Choroid plexus epithelial cell (primary cell): ENCODE measurements around the gene FREM2.

Experiments used
- DNase-seq: peaks from one replicate; pipeline ENCODE4 v3.0.0-alpha.2; 2010; ENCODE audit warnings: low read depth
- H3K4me3 ChIP-seq: 2 replicates; pipeline ENCODE4 v1.5.1; 2011; ENCODE audit warnings: low read depth, mild to moderate bottlenecking, control low read depth, low read length, moderate library complexity
- CTCF ChIP-seq: conservative IDR thresholded peaks from 2 replicates; pipeline ENCODE4 v1.5.1; 2011; ENCODE audit warnings: low read depth, mild to moderate bottlenecking, control low read depth, inconsistent platforms, low read length, moderate library complexity

Gene FREM2

GRCh38 chr13:38718374-38718773 lies 31.5 kb downstream of the FREM2 start:
- H3K4me3 ChIP-seq = no peak overlapping the region
- no peak for DNase-seq
- TF ChIP-seq CTCF = no peak

- no peak for TF ChIP-seq CTCF
- no peak for DNase-seq
- H3K4me3 ChIP-seq = no peak overlapping the region
These were observed 43.5 kb downstream of the FREM2 start for GRCh38 chr13:38730332-38730731.

GRCh38 chr13:38733146-38733545 lies 46.3 kb downstream of the FREM2 start:
- TF ChIP-seq CTCF = no peak
- no peak overlapping the region for H3K4me3 ChIP-seq
- DNase-seq = no peak

GRCh38 chr13:38735665-38736440 lies 49.0 kb downstream of the FREM2 start:
- DNase-seq = no peak
- no peak for TF ChIP-seq CTCF
- H3K4me3 ChIP-seq = no peak overlapping the region

- no peak for DNase-seq
- no peak overlapping the region for H3K4me3 ChIP-seq
- TF ChIP-seq CTCF = no peak
These were observed 56.6 kb downstream of the FREM2 start for GRCh38 chr13:38743466-38743865.

- H3K4me3 ChIP-seq = no peak overlapping the region
- TF ChIP-seq CTCF = no peak
- no peak for DNase-seq
These were observed 65.8 kb downstream of the FREM2 start for GRCh38 chr13:38752686-38753085.

GRCh38 chr13:38753878-38754277 lies 67.0 kb downstream of the FREM2 start:
- DNase-seq = no peak
- TF ChIP-seq CTCF = no peak
- H3K4me3 ChIP-seq = no peak overlapping the region
